HG03354 (cell line): ENCODE data around the gene POP5.

Experiments
- ATAC-seq: cut with Tn5 transposase; IDR thresholded peaks from one replicate; pipeline ENCODE4 v1.9.1; 2021; ENCODE audit warnings: mild to moderate bottlenecking; ENCODE audit not compliant: unreplicated experiment, poor library complexity, severe bottlenecking

POP5 gene

DNA sequence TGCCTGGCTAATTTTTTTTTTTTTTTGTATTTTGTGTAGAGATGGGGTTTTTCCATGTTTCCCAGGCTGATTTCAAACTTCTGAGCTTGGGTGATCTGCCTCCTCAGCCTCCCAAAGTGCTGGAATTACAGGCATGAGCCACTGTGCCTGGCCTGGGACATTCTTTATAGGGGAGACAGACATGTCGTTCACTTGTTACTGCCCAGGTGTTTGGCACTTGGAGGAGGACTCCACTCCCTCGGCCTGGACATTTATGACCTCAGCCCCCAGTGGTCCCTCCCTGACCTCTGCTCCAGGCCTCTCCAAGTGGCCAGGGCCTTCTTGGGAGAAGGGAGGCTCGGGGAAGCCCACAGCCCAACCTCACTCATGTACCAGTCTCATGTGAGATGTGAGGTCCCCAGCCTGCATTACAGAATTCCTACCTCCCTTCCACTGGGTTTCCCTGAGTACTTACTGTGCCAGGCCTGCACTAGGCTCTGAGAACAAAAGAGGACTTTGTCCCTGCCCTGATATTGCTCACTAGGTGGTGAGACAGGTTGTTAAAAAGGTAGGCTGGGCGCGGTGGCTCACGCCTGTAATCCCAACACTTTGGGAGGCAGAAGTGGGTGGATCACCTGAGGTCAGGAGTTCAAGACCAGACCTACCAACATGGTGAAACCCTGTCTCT, 9.7 kb upstream of the POP5 start:
- ATAC-seq: no peak

DNA sequence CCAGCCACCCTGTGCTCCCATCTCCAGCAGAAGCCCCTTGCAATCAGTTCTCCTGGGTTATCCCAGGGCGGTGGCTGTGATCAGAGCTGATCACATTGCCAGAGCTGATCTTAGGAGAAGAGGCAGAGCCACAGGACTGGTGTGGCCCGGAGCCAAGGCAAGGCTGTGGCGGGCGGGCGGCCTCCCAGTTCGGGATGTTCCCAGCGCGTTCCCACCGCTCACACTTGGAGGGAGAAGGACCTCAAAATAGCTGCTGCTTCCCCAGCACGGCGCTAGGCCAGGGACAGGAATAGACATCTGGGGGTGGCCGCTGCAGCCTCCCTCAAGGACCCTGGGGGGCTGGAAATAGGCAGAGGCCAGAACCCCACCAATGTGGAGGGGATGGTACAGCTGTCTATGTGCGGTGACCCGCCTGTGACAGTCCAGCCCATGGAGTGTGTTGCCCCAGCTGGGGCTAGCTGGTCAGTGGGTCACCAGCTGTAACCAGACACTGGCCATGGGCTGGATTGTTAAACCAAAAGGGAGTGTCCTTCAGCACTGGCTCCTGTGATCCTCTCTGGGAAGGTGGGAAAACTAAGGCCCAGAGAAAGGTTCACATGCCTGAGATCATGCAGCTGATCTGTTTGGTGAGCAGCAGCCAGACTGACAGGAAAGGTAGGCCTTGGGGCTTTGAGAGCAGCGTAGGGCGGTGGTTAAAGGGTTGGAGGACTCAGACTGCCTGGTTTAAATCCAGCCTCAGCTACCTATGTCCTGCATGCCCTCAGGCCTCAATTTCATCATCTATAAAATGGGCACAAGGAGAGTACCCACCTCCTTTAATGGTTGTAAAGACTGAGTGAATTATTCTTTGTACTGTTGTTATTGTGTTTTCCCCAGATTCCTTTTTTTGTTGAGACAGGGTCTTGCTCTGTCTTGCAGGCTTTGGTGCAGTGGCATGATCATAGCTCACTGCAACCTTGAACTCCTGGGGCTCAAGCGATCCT, 8.0 kb upstream of the POP5 start:
- no peak for ATAC-seq

DNA sequence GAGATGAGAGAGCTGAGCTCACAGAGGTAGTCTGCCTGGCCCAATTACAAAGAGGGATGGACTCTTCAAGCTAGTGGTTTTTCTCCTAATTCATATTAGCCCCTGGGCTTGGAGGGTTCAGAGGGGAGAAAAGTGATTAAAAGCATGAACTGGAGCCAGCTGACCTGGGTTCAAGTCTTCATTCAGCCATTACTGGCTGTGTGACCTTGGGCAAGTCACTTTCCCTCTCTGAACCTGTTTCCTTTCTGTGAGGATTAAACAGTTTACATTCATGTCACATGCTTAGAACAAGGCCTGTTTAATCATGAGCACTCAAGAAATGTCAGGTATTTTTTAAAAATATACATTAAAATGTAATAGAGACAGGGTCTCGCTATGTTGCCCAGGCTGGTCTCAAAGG, 7.2 kb upstream of the POP5 start:
- ATAC-seq: no peak

DNA sequence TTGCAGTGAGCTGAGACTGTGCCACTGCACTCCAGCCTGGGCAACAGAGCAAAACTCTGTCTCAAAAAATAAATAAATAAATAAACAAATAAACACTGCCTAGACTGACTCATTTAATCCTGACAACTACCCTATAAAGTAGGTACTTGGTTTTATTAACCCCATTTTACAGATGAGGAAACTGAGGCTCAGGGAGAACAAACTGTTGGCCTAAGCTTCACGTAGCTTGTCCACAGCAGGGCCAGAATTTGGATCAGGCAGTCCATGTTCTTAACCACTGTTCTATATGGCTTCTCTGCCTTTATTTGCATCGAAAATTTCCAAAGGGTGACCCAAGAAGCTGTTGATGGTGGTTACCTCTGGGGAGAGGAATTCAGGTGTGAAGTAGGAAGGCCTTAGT, 5.7 kb upstream of the POP5 start:
- ATAC-seq: no peak

DNA sequence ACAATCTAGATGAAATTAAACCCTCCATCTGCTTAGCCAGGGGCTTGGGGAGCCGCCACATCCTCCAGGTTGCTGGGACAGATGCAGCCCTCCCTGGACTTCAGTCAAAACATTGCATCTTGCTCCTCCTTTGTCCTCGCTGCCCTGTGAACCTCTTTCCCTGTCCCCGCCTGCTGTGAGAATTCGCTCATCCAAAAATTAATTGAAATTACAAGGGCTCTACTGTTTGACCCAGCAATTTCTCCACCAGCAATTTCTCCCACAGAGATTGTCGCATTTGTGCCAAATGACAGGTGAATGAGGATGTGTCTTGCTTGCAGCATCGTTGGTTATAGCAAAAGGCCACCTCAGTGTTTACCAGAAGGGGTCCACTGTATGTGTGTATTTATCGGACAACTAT, 5.0 kb upstream of the POP5 start:
- no peak for ATAC-seq

DNA sequence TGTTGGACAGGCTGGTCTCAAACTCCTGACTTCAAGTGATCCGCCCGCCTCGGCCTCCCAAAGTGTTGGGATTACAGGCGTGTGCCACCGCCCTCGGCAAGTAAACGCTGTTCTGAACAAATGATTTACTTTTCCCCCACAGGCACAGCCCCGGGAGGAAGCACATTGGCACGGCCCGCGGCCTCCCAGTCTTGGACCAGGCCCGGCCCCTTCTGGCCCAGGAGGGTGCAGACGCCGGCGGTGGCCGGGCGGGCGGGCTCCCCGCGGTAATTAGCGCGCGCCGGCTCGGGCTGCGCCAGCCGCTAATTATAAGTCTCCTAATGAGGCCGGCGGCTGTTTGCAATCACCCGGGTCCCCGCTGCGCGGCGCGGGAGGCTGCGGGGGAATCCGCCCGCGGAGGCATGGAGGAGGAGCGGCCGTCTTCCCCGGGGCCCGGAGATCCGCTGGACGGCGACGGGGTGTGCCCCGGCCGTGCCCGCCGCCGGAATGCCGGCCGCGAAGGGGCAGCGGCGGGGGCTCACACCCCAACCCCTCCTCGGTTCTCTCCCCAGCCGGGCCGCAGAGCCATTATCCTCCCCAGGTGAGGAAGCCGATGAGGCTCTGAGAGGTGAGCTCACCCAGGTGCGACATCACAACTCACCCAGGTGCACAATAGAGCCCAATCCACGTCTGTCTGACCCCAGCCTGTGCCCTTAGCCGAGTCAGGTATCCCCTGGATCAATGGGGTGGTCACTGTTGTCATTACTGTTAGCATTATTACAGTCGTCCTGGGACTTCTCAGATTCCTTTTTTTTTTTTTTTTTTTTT, 3.3 kb upstream of the POP5 start:
- ATAC-seq: no peak

DNA sequence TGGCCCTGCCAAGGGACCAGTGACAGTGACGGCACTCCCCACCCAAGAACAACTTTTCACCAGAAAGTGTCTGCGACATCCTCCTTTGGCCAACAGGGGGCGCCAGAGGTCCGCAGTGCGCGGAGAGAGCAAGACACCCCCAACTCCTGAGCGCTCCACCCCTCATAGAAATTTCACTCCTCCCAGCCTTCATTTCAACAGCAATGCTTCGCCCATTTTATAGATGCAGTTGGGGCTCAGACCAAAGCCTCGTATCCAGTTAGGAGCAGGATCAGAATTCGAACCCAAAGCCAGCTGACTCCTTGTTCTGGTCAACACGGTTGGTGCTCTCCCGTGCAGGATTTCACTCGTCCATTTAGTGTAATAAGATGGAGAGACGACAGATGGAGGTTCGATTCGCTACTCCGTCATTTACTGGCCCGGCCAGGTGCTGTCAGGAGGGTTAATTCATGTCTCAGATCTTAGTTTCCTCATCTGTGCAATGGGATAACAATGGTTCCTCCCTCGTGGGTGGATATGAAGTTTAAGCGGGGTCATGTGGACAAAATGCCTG, 2.4 kb upstream of the POP5 start:
- no peak for ATAC-seq

DNA sequence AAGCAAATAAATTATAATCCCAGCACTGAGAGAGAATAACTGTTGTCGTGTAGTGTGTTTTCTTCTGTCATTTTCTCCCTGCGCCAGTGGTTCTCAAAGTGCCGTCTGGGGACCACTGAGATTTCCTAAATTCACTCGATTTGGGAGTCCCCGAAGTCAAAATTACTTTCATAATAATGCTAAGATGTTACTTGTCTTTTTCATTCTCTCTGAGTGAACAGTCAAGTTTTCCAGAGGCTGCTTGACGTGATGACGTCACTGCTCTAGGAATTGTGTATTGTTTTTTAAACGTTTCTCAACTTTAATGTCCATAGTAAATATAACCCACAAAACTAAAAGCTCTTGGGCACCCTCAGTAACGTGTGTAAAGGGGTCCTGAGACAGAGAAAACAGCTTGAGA, 796 bp upstream of the POP5 start:
- no peak for ATAC-seq

DNA sequence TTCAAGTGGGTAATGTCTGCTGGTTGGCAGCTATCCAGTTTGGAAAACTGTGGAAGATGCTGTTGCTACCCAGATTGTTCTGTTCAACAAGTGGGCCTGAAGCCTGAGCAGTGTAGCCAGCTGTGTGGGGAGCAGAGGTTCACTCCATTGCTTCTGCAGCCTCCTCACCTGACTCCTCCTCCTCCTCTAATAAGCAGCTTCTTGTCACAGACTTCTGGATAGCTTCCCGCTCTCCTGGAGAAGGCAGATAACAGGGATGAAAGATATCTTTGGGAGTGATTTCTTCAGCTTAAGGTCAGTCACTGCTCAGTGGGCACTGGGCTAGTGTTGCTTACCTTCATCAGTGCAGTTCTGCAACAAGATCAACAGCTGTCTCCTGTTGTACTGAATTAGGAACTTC, 2.0 kb downstream of the POP5 start:
- no peak for ATAC-seq

DNA sequence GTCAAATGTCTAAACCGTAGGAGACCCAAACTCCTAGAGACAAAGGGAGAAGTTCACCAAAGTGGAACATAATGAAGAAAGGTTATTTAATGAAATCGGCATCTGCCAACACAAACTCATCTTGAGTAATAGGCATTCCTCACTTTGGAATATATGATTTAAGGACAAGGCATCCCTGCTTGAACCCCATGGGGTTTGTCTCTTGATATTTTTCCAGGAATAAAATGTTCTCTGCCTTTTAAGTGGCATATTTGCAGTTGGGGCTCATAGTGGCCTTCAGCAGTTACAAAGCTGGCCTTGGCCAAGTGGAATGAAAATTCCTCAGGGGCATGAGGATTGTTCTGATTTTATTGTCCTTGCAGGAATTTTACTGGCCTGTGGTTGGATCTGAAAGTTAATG, 7.1 kb downstream of the POP5 start:
- ATAC-seq: no peak

DNA sequence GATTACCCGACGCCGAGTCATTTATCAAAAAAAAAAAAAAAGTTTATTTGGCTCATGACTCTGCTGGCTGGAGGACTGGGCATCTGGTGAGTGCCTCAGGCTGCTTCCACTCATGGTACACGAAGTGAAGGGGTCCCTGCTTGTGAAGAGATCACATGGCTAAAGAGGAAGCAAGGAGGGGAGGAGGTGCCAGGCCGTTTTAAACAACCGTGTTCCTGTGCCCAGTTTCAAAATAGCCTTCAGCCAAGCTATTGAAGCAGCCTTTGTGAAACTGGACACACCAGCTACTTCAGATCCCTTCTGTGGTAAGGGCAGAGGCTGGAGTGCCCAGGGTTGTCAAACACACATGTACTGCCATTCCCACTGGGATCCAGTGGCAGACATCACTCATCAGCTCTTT, 7.6 kb downstream of the POP5 start:
- ATAC-seq: no peak

DNA sequence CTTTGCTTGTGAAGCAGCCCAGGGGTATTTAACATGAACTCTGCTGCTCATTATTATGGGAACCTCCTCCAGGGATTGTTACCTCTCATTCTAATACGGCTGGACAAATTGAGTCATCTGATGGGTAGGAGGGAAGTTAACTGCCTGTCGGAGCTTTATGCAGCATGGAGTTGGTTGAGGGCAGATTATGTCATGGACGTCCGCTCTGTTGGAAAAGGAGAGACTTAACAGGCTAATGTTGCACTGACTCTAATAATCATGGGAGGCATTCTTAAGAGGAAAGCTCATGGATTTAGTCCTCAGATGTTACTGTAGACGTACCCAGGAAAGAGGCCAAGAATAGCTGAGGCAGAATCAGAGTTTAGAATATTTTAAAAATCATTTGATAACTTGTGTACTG, 9.9 kb downstream of the POP5 start:
- ATAC-seq: no peak

DNA sequence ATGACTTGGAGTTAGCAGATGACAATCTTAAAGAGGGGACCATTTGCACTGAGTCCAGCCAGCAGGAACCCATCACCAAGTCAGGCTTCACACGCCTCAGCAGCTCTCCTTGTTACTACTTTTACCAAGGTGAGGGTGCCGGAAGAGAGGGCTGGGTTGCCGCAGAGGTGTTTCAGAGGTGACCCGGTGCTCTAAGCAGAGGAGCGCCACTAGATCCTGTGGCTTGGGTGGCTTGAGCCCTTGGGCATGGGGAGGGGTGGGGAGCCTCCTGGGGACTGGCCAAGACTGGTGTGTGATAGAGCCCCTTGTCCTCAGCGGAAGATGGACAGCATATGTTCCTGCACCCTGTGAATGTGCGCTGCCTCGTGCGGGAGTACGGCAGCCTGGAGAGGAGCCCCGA, 17.7 kb downstream of the POP5 start:
- ATAC-seq: no peak

DNA sequence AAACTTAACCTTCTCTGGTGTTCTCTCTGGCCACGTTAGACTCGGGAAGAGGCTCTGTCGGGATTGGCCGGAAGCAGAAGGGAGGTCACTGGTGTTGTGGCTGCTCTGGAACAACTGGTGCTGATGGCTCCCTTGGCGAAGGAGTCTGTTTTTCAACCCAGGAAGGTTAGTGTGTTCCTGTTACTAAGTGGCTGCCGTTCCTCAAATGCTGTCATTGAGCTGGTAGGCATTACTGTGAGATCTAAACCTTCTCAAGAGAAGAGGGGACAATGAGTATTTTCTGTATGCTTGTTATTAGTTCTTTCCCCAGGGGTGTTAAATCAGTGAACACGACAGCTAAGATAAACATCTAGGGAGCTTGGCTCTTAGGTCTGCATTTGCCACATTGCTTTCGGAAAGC, 18.3 kb downstream of the POP5 start:
- no peak for ATAC-seq

DNA sequence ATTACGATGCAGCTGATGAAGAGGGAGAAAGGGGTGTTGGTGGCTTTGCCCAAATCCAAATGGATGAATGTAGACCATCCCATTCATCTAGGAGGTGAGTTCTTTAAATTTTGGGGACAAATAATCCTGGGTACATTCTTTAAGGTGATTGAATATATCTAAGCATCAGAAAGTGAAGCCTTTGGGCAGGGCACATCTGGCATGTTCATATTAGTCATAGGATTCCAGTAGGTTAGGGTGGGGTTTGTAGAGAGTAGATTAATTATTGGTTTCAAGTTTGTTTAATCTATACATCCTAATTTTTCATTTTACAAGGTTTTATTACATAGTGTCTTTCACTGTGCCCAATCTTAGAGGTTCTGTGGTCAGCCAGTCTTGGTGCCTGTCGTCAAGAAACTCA, 23.6 kb downstream of the POP5 start:
- no peak for ATAC-seq

DNA sequence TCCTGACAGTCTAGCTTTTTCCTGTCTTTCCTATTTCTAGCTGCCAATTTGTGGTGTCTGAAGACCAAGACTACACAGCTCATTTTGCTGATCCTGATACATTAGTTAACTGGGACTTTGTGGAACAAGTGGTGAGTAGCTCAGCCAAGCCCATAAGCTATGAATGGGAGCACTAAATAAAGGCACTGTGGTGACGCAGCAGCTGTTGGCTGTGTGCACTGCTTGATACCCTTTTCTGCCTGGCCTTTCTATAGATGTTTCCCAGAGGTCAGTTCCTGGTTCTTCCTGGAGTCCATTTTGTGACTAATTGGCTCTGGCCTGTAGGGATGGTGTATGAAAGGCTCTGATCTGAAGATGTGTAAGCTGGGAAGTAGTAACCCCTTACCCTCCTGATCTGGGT, 26.5 kb downstream of the POP5 start:
- ATAC-seq: no peak

DNA sequence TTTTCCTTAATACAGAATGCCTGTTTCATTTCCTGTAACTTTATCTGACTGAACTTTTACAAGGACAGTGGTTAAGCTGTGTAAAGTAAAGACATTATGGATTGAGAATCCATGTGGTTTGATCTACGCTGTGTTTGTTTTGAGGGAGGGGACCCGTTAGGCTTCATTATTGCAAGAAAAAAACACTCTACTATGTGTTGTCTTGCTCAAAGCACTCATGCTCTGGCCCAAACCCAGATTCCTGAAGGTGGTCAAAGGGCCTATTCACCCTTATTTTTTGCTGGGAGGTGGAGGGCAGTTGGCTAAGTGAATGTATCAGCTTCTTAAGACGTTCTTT, 35.2 kb downstream of the POP5 start:
- no peak for ATAC-seq

DNA sequence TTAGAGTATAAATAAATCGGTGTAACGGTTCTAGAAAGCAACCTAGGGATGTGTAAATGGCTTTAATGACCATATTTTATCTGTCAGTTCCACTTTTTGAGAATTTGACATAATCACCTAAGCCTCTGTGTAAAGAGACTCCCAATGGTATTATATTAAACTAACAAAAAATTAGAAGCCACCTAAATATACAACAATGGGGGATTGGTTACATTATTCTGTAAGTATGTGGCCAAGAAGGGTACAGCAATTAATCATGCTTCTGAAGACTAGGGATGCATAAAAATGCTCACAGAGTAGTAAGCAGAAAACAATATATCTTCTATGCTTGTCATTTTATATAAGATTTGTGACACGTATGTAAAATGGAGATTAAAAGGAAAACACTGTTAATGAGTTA, 36.5 kb downstream of the POP5 start:
- no peak for ATAC-seq

DNA sequence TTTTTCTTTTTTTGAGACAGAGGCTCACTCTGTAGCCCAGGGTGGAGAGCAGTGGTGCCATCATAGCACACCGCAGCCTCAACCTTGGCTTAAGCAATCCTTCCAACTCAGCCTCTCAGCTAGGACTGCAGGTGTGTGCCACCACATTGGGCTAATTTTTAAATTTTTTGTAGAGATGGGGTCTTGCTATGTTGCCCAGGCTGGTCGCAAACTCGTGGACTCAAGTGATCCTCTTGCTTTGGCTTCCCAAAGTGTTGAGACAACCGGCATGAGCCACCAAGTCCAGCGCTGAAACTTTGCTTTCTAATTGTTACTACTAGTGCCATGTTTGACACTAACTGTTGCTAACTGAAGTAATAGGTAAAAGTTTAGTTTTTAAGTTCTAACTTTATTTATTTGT, 39.0 kb downstream of the POP5 start:
- ATAC-seq: no peak

DNA sequence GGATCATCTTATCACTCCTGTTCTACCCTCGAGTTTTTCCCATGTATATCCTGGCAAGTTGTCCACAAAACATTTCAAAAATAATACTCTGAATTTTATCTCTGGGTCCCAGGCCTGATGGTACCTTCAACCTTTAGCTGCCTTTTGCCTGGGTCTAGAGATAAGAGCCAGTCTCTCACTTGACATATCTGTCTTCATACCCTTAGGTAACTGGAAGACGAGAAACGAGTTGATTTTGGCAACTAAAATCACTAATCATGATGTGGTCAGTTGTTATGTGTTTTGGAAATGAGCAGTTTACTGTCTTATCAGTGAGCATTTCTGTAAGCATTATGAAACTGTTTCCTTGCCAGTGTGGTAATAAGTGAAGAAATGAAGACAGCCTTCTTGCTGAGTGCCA, 40.8 kb downstream of the POP5 start:
- no peak for ATAC-seq
